ENCODE data around the gene FREM2.

The FREM2 gene

DNA sequence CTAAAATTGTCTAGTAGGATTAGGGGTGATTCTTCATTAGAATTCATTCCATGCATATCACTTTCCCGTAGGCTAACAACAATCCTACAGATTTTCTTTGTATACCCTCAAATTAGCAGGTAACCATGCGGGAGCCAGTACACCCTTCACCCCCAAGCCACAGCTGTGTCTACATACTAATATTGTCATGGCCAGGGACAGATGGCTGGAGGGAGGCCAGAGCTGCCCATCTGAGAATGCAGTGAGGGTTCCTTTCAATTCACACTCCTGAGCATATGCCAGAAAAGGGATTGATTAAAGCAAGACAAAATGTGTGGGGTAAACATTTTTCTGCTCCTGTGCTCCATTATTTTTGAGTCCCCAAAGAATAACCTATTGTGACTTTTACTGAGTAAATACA, 68.9 kb downstream of the FREM2 start:
- FAIRE-seq (peak; percentile 6), DNase-seq (ENCODE audit: insufficient read length, low spot score) (no peak)
- TF ChIP-seq, protein P1, sequence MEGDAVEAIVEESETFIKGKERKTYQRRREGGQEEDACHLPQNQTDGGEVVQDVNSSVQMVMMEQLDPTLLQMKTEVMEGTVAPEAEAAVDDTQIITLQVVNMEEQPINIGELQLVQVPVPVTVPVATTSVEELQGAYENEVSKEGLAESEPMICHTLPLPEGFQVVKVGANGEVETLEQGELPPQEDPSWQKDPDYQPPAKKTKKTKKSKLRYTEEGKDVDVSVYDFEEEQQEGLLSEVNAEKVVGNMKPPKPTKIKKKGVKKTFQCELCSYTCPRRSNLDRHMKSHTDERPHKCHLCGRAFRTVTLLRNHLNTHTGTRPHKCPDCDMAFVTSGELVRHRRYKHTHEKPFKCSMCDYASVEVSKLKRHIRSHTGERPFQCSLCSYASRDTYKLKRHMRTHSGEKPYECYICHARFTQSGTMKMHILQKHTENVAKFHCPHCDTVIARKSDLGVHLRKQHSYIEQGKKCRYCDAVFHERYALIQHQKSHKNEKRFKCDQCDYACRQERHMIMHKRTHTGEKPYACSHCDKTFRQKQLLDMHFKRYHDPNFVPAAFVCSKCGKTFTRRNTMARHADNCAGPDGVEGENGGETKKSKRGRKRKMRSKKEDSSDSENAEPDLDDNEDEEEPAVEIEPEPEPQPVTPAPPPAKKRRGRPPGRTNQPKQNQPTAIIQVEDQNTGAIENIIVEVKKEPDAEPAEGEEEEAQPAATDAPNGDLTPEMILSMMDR (IDR thresholded peaks at IDR 0.05; ENCODE audit: insufficient read depth, missing control alignments), result no peak

- no peak for FAIRE-seq
- no peak for DNase-seq (ENCODE audit: insufficient read length, low spot score)
- TF ChIP-seq, protein P1 (IDR thresholded peaks at IDR 0.05; ENCODE audit: insufficient read depth, missing control alignments), result no peak
Measured at GRCh38 chr13:38758277-38758676, 71.4 kb downstream of the FREM2 start.

GRCh38 chr13:38759390-38759789, 72.5 kb downstream of the FREM2 start:
- DNase-seq (ENCODE audit: insufficient read length, low spot score), result no peak
- FAIRE-seq, result no peak
- TF ChIP-seq, protein P1 (IDR thresholded peaks at IDR 0.05; ENCODE audit: insufficient read depth, missing control alignments), result no peak

GRCh38 chr13:38763446-38764381, 76.8 kb downstream of the FREM2 start:
- TF ChIP-seq, protein P1 (IDR thresholded peaks at IDR 0.05; ENCODE audit: insufficient read depth, missing control alignments), result peak; percentile 85
- DNase-seq (ENCODE audit: insufficient read length, low spot score), result no peak
- peak; percentile 88 for FAIRE-seq

DNA sequence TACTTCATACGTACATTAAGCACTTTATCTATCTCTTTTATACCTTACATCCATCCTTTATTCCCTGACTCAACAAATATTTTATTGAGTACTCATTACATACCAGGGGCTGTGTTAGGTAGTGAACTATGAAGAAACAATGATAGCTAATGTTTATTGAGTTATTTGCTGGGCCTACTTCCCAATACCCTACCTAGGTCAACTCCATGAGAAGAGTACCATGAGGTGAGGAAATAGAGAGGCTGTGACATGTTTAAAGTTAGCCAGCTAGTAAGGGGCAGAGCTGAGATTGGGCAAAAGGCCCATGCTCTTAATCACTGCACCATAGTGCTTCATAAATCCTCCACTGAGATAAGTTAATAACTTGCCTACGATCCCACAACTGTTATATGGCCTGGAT, 79.9 kb downstream of the FREM2 start:
- TF ChIP-seq, protein P1 (IDR thresholded peaks at IDR 0.05; ENCODE audit: insufficient read depth, missing control alignments), result no peak
- no peak for FAIRE-seq
- DNase-seq (ENCODE audit: insufficient read length, low spot score), result no peak

GRCh38 chr13:38767506-38768265, 80.8 kb downstream of the FREM2 start:
- TF ChIP-seq, protein P1 (IDR thresholded peaks at IDR 0.05; ENCODE audit: insufficient read depth, missing control alignments), result no peak
- FAIRE-seq (no peak), DNase-seq (ENCODE audit: insufficient read length, low spot score) (no peak)
